ENCODE results near the gene RECQL5. TPM values are rescaled to one million over a fixed set of nuclear protein-coding genes. Genes with fewer than 3 reads are reported as not detected.
A peak's percentile ranks its signal among the peaks of the same experiment; 100 is the strongest.

The RECQL5 gene
- polyA plus RNA-seq, 1 experiment: 9.3 TPM

DNA sequence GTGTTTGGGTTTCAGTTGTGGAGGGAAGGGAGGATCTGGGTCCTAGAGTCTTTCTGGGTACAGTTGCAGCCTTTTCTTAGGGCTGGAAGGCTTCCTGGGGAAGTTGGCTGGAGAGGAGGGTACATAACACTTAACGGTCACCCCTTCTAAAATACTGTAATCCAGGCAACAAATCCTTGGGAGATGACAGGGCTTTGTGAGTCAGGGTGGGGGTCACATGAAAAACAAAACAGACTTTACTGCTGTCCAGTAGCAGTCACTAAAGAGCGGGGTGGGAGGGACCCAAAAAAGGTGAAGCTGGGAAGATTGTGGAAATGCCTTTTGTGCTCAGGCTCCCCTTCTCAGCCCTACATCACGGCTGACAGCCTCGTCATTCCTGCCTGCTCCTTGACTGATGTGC, 6.5 kb upstream of the RECQL5 start:
- POLR2A ChIA-PET: no interaction called here

GRCh38 chr17:75672011-75672410, 5.1 kb upstream of the RECQL5 start:
- Histone ChIP-seq H3K9me3 (ENCODE audit: control insufficient read depth, insufficient read depth, low read length) (no peaks in the 10 kb centered on the region), H3K27ac (ENCODE audit: low read depth, low read length) (no peak overlapping the region), H3K27me3 (ENCODE audit: control insufficient read depth, insufficient read depth, low read length) (no peaks in the 10 kb centered on the region), H3K4me3 (ENCODE audit: low read depth, low read length) (no peak overlapping the region)
- TF ChIP-seq, protein P1, sequence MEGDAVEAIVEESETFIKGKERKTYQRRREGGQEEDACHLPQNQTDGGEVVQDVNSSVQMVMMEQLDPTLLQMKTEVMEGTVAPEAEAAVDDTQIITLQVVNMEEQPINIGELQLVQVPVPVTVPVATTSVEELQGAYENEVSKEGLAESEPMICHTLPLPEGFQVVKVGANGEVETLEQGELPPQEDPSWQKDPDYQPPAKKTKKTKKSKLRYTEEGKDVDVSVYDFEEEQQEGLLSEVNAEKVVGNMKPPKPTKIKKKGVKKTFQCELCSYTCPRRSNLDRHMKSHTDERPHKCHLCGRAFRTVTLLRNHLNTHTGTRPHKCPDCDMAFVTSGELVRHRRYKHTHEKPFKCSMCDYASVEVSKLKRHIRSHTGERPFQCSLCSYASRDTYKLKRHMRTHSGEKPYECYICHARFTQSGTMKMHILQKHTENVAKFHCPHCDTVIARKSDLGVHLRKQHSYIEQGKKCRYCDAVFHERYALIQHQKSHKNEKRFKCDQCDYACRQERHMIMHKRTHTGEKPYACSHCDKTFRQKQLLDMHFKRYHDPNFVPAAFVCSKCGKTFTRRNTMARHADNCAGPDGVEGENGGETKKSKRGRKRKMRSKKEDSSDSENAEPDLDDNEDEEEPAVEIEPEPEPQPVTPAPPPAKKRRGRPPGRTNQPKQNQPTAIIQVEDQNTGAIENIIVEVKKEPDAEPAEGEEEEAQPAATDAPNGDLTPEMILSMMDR (IDR thresholded peaks at IDR 0.05; ENCODE audit: low read depth, low read length): no peak
- POLR2A ChIA-PET: no interaction called here
- no peak for DNase-seq (ENCODE audit: low read depth, low spot score)
- CTCF ChIA-PET: interaction anchor here (0.6 to 8.0 kb wide), 4 partner anchors 8 to 77 kb away, joined by 3 to 214 read pairs (median 8); partner anchors contain the start of gene SMIM5

More for the DNA sequence above, 6.5 kb upstream of the RECQL5 start:
- Histone ChIP-seq H3K27me3 (ENCODE audit: control insufficient read depth, insufficient read depth, low read length) (no peaks in the 10 kb centered on the region), H3K4me3 (ENCODE audit: low read depth, low read length) (no peak overlapping the region), H3K9me3 (ENCODE audit: control insufficient read depth, insufficient read depth, low read length) (no peaks in the 10 kb centered on the region), H3K27ac (ENCODE audit: low read depth, low read length) (no peak overlapping the region)
- CTCF ChIA-PET: interaction anchor here (8.0 kb wide), 1 partner anchor 76 kb away, joined by 214 read pairs; no protein-coding TSS in a partner anchor
- TF ChIP-seq, protein P1 (IDR thresholded peaks at IDR 0.05; ENCODE audit: low read depth, low read length): no peak
- no peak for DNase-seq (ENCODE audit: low read depth, low spot score)

DNA sequence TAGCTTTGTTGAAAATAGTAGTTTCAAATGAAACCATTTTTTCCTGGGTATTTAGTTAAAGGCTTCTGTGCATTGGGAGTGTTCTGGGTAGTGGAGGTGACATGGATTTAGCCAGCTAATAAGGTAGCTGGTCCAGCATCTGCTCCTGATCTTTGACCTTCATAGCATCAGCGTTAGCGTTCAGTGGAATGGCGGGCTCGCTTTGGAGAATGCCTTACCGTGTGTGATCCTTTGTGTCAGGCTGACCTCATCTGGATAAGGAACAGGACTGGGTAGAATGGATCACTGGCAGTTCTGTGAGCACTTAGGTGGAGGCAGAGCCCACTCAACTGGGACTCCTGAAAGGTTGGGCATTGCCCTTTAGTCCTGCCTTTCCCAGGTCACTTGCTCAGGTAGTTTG, 3.9 kb upstream of the RECQL5 start:
- POLR2A ChIA-PET: no interaction called here
- no peak for DNase-seq (ENCODE audit: low read depth, low spot score)

GRCh38 chr17:75668489-75668888, 1.5 kb upstream of the RECQL5 start:
- Histone ChIP-seq H3K27ac (ENCODE audit: low read depth, low read length) (no peak overlapping the region), H3K9me3 (ENCODE audit: control insufficient read depth, insufficient read depth, low read length) (no peaks in the 10 kb centered on the region), H3K4me3 (ENCODE audit: low read depth, low read length) (peak overlapping the region; percentile 100), H3K27me3 (ENCODE audit: control insufficient read depth, insufficient read depth, low read length) (no peaks in the 10 kb centered on the region)
- no peak for DNase-seq (ENCODE audit: low read depth, low spot score)
- ChIA-PET CTCF (interaction anchor here (1.5 to 4.4 kb wide), 2 partner anchors 81 to 85 kb away, joined by 9 to 49 read pairs; no protein-coding TSS in a partner anchor), POLR2A (interaction anchor here (1.1 kb wide), 1 partner anchor 112 kb away, joined by 3 read pairs; no protein-coding TSS in a partner anchor)
- TF ChIP-seq, protein P1 (IDR thresholded peaks at IDR 0.05; ENCODE audit: low read depth, low read length): no peak

More for the DNA sequence above, 3.9 kb upstream of the RECQL5 start:
- Histone ChIP-seq H3K27ac (ENCODE audit: low read depth, low read length) (no peak overlapping the region), H3K9me3 (ENCODE audit: control insufficient read depth, insufficient read depth, low read length) (no peaks in the 10 kb centered on the region), H3K27me3 (ENCODE audit: control insufficient read depth, insufficient read depth, low read length) (no peaks in the 10 kb centered on the region), H3K4me3 (ENCODE audit: low read depth, low read length) (no peak overlapping the region)
- CTCF ChIA-PET: interaction anchor here (1.2 to 8.0 kb wide), 3 partner anchors 37 to 78 kb away, joined by 3 to 214 read pairs (median 14); partner anchors contain the start of gene SMIM5
- TF ChIP-seq, protein P1 (IDR thresholded peaks at IDR 0.05; ENCODE audit: low read depth, low read length): no peak

DNA sequence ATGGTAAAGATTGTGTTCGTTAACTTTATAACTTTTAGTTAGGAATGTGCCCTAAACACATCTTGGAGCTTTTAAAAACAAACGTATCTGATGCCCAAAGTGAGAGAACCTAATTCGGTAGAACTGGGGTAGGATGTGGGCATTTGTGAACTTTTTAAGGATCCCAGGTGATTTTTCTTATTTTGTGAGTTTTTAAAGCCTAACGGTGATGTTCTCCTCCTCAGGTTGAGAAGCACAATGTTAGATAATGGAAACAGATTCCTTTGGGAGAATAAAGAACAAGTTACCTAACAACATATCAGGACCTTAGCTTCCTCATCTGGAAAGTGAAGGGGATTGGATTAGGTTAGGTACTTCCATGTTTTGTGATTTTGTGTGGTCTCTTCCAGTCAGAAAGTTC, 871 bp upstream of the RECQL5 start:
- POLR2A ChIA-PET: interaction anchor here (1.1 kb wide), 1 partner anchor 112 kb away, joined by 3 read pairs; no protein-coding TSS in a partner anchor
- TF ChIP-seq, protein P1 (IDR thresholded peaks at IDR 0.05; ENCODE audit: low read depth, low read length): no peak

More for the DNA sequence above, 871 bp upstream of the RECQL5 start:
- CTCF ChIA-PET: interaction anchor here (0.5 to 4.4 kb wide), 4 partner anchors 14 to 86 kb away, joined by 4 to 49 read pairs (median 6); no protein-coding TSS in a partner anchor
- peak overlapping the region; percentile 100 for H3K4me3 ChIP-seq (ENCODE audit: low read depth, low read length)
- DNase-seq (ENCODE audit: low read depth, low spot score): no peak
- peak overlapping the region; percentile 77 for H3K27ac ChIP-seq (ENCODE audit: low read depth, low read length)
- no peaks in the 10 kb centered on the region for H3K27me3 ChIP-seq (ENCODE audit: control insufficient read depth, insufficient read depth, low read length)
- H3K9me3 ChIP-seq (ENCODE audit: control insufficient read depth, insufficient read depth, low read length): no peaks in the 10 kb centered on the region
